Measurements from ENCODE around the gene ELAPOR2. TPM values are rescaled to one million over a fixed set of nuclear protein-coding genes. Genes with fewer than 3 reads are reported as not detected.

Gene ELAPOR2
- total and polyA plus RNA-seq, 4 donors, result 0.47 to 1.4 (median 0.82) TPM

DNA sequence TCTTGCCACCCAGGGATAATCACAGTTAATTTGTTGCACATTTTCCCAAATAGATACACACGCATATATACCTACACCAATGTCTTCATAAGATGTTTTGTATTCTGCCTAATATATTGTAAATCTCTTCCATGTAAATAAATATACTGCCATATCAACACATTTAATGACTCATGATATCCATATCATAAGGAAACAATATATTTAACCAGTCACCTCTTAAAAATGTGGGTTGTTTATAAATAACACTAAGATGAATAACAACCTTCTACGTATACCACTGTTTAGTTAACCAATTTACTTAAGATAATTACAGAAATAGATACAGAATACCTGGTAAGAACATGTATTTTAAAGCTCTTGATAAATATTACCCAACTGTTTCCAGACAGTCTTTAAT lies 38.2 kb downstream of the ELAPOR2 start:
- TF ChIP-seq HNF4A (conservative IDR thresholded peaks at IDR 0.05) (no peak), NR2F2 (IDR thresholded peaks at IDR 0.05) (no peak), CTCF (IDR thresholded peaks at IDR 0.05; ENCODE audit: low read depth, low read length, missing input control) (no peak), FOXA2 (IDR thresholded peaks at IDR 0.05) (no peak), YY1 (IDR thresholded peaks at IDR 0.05) (no peak), HNF4G (IDR thresholded peaks at IDR 0.05) (no peak), FOXA1 (IDR thresholded peaks at IDR 0.05) (no peak), TAF1 (conservative IDR thresholded peaks at IDR 0.05) (no peak), RAD21 (IDR thresholded peaks at IDR 0.05) (no peak), MAX (IDR thresholded peaks at IDR 0.05) (no peak), GABPA (IDR thresholded peaks at IDR 0.05 in 1 of 2, conservative IDR thresholded peaks at IDR 0.05 in 1 of 2) (no peak), EGR1 (IDR thresholded peaks at IDR 0.05; ENCODE audit: low read depth in 2 of 2) (no peak), SP1 (IDR thresholded peaks at IDR 0.05) (no peak)
- TF ChIP-seq, protein P1, sequence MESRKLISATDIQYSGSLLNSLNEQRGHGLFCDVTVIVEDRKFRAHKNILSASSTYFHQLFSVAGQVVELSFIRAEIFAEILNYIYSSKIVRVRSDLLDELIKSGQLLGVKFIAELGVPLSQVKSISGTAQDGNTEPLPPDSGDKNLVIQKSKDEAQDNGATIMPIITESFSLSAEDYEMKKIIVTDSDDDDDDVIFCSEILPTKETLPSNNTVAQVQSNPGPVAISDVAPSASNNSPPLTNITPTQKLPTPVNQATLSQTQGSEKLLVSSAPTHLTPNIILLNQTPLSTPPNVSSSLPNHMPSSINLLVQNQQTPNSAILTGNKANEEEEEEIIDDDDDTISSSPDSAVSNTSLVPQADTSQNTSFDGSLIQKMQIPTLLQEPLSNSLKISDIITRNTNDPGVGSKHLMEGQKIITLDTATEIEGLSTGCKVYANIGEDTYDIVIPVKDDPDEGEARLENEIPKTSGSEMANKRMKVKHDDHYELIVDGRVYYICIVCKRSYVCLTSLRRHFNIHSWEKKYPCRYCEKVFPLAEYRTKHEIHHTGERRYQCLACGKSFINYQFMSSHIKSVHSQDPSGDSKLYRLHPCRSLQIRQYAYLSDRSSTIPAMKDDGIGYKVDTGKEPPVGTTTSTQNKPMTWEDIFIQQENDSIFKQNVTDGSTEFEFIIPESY (IDR thresholded peaks at IDR 0.05), result no peak
- TF ChIP-seq, protein P2, sequence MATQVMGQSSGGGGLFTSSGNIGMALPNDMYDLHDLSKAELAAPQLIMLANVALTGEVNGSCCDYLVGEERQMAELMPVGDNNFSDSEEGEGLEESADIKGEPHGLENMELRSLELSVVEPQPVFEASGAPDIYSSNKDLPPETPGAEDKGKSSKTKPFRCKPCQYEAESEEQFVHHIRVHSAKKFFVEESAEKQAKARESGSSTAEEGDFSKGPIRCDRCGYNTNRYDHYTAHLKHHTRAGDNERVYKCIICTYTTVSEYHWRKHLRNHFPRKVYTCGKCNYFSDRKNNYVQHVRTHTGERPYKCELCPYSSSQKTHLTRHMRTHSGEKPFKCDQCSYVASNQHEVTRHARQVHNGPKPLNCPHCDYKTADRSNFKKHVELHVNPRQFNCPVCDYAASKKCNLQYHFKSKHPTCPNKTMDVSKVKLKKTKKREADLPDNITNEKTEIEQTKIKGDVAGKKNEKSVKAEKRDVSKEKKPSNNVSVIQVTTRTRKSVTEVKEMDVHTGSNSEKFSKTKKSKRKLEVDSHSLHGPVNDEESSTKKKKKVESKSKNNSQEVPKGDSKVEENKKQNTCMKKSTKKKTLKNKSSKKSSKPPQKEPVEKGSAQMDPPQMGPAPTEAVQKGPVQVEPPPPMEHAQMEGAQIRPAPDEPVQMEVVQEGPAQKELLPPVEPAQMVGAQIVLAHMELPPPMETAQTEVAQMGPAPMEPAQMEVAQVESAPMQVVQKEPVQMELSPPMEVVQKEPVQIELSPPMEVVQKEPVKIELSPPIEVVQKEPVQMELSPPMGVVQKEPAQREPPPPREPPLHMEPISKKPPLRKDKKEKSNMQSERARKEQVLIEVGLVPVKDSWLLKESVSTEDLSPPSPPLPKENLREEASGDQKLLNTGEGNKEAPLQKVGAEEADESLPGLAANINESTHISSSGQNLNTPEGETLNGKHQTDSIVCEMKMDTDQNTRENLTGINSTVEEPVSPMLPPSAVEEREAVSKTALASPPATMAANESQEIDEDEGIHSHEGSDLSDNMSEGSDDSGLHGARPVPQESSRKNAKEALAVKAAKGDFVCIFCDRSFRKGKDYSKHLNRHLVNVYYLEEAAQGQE (IDR thresholded peaks at IDR 0.05), result no peak
- H3K9me3 ChIP-seq (ENCODE audit: control insufficient read depth in 4 of 4, low read length in 3 of 4), result no peaks in the 10 kb centered on the region
- no peaks in the 10 kb centered on the region for H3K27me3 ChIP-seq (ENCODE audit: control insufficient read depth in 4 of 4, insufficient read depth in 4 of 4, low read length in 3 of 4)
- H3K4me1 ChIP-seq (ENCODE audit: control insufficient read depth in 4 of 4, insufficient read depth in 4 of 4, low read length in 3 of 4), result no peaks in the 10 kb centered on the region
- no peak overlapping the region for H3K9ac ChIP-seq (ENCODE audit: low read depth in 1 of 2, low read length in 2 of 2)
- WGBS, result 84% methylated on average over 2 of the region's 2 CpGs
- H3K36me3 ChIP-seq (ENCODE audit: control insufficient read depth in 4 of 4, insufficient read depth in 3 of 4, low read depth in 1 of 4, low read length in 3 of 4), result no peaks in the 10 kb centered on the region
- no peak overlapping the region for H3K27ac ChIP-seq (ENCODE audit: low read depth in 1 of 2, low read length in 2 of 2)
- no peak for DNase-seq (ENCODE audit: low spot score)
- H3K4me3 ChIP-seq (ENCODE audit: low read depth in 1 of 3, low read length in 3 of 3), result no peak overlapping the region

DNA sequence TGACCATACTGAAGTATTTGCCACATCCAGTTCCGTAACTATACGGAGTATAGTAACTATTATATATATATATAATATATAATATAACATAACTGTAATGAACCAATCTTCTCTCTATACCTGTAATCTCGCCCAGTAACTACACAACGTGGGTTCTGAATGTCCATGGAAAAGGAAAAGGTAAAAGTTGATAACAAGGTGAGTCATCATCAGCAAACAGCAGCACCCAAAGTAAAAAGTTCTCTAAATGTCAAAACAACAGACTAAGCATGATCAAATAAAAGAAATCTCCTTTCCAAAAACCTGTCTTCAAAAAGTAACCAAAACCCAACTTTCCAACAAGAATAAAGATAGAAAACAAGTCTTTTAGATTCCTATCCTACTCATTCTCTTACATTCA lies 42.8 kb downstream of the ELAPOR2 start:
- no peaks in the 10 kb centered on the region for H3K9me3 ChIP-seq (ENCODE audit: control insufficient read depth in 4 of 4, low read length in 3 of 4)
- H3K4me3 ChIP-seq (ENCODE audit: low read depth in 1 of 3, low read length in 3 of 3), result no peak overlapping the region
- no peak overlapping the region for H3K27ac ChIP-seq (ENCODE audit: low read depth in 1 of 2, low read length in 2 of 2)
- no peak overlapping the region for H3K9ac ChIP-seq (ENCODE audit: low read depth in 1 of 2, low read length in 2 of 2)
- no peaks in the 10 kb centered on the region for H3K36me3 ChIP-seq (ENCODE audit: control insufficient read depth in 4 of 4, insufficient read depth in 3 of 4, low read depth in 1 of 4, low read length in 3 of 4)
- no peak for TF ChIP-seq MAX (IDR thresholded peaks at IDR 0.05)
- TF ChIP-seq, protein P1 (IDR thresholded peaks at IDR 0.05), result no peak
- H3K4me1 ChIP-seq (ENCODE audit: control insufficient read depth in 4 of 4, insufficient read depth in 4 of 4, low read length in 3 of 4), result no peaks in the 10 kb centered on the region
- 71% methylated on average over 4 of the region's 4 CpGs for WGBS
- H3K27me3 ChIP-seq (ENCODE audit: control insufficient read depth in 4 of 4, insufficient read depth in 4 of 4, low read length in 3 of 4), result no peaks in the 10 kb centered on the region
- no peak for DNase-seq (ENCODE audit: low spot score)
